Neutrophil (primary cell): ENCODE measurements around the gene IL1RL2.

Source experiments
- H3K27ac ChIP-seq: fragments of 200-600 bp; sonication (generic); 2 replicates; pipeline ENCODE4 v1.5.1; 2016; ENCODE audit warnings: mild to moderate bottlenecking, moderate library complexity
- H3K27me3 ChIP-seq: fragments of 200-600 bp; sonication (generic); 2 replicates; pipeline ENCODE4 v1.6.0; 2016; ENCODE audit warnings: mild to moderate bottlenecking
- H3K36me3 ChIP-seq: fragments of 200-600 bp; sonication (generic); 2 replicates; pipeline ENCODE4 v1.5.1; 2017
- H3K4me1 ChIP-seq, 2 experiments: fragments of 200-600 bp in 1 of 2; sonication (generic) in 1 of 2; 1 replicate in 1 of 2; 2 replicates in 1 of 2; pipeline versions ENCODE4 v1.5.1 to v1.6.1; 2013 to 2016; ENCODE audit warnings: low read depth in 1 of 2, low read length in 1 of 2, mild to moderate bottlenecking in 1 of 2, moderate library complexity in 1 of 2; ENCODE audit not compliant: control insufficient read depth in 1 of 2, insufficient read depth in 1 of 2
- H3K4me3 ChIP-seq, 2 experiments: fragments of 200-600 bp in 1 of 2; sonication (generic) in 1 of 2; 1 replicate in 1 of 2; 2 replicates in 1 of 2; pipeline ENCODE4 v1.5.1; 2013 to 2016; ENCODE audit warnings: low read depth in 1 of 2, low read length in 1 of 2, mild to moderate bottlenecking in 1 of 2, moderate library complexity in 1 of 2
- H3K9me3 ChIP-seq: fragments of 200-600 bp; sonication (generic); 2 replicates; pipeline ENCODE4 v1.5.1; 2016
- CTCF ChIP-seq: fragments of 200-600 bp; sonication (generic); IDR thresholded peaks from 2 replicates; pipeline ENCODE4 v1.5.1; 2016; ENCODE audit warnings: antibody characterized with exemption

IL1RL2 gene

GRCh38 chr2:102177814-102178478 is 8.9 kb upstream of the IL1RL2 start:
- Histone ChIP-seq H3K27me3 (no peaks in the 10 kb centered on the region), H3K27ac (no peak overlapping the region), H3K36me3 (peaks cover 37% of the 10 kb centered on the region), H3K4me3 (no peak overlapping the region), H3K9me3 (no peaks in the 10 kb centered on the region), H3K4me1 (peaks cover 7 to 10% of the 10 kb centered on the region in 2 experiments)
- TF ChIP-seq CTCF = no peak

- H3K4me3 ChIP-seq = no peak overlapping the region
- H3K27ac ChIP-seq = no peak overlapping the region
- no peaks in the 10 kb centered on the region for H3K27me3 ChIP-seq
- H3K36me3 ChIP-seq = peaks cover 37% of the 10 kb centered on the region
- no peaks in the 10 kb centered on the region for H3K4me1 ChIP-seq
- no peaks in the 10 kb centered on the region for H3K9me3 ChIP-seq
- no peak for TF ChIP-seq CTCF
Observed at GRCh38 chr2:102179061-102179460, 7.8 kb upstream of the IL1RL2 start.

GRCh38 chr2:102179788-102180686 is 6.8 kb upstream of the IL1RL2 start:
- H3K4me1 ChIP-seq = no peaks in the 10 kb centered on the region
- peaks cover 32% of the 10 kb centered on the region for H3K36me3 ChIP-seq
- H3K9me3 ChIP-seq = no peaks in the 10 kb centered on the region
- H3K4me3 ChIP-seq = no peak overlapping the region
- H3K27ac ChIP-seq = no peak overlapping the region
- TF ChIP-seq CTCF = no peak
- no peaks in the 10 kb centered on the region for H3K27me3 ChIP-seq

GRCh38 chr2:102180687-102180999 is 6.2 kb upstream of the IL1RL2 start:
- Histone ChIP-seq H3K36me3 (peaks cover 27% of the 10 kb centered on the region), H3K27me3 (no peaks in the 10 kb centered on the region), H3K27ac (no peak overlapping the region), H3K9me3 (no peaks in the 10 kb centered on the region), H3K4me3 (no peak overlapping the region), H3K4me1 (no peaks in the 10 kb centered on the region)
- no peak for TF ChIP-seq CTCF

- TF ChIP-seq CTCF = no peak
- peaks cover 7% of the 10 kb centered on the region for H3K27me3 ChIP-seq
Observed at GRCh38 chr2:102181376-102181775, 5.4 kb upstream of the IL1RL2 start.

More at GRCh38 chr2:102181376-102181775, 5.4 kb upstream of the IL1RL2 start:
- peaks cover 20% of the 10 kb centered on the region for H3K36me3 ChIP-seq
- no peaks in the 10 kb centered on the region for H3K9me3 ChIP-seq
- H3K4me1 ChIP-seq = no peaks in the 10 kb centered on the region
- no peak overlapping the region for H3K27ac ChIP-seq
- no peak overlapping the region for H3K4me3 ChIP-seq
